K562 (cell line): ENCODE results near the gene PPP2R3B. TPM values are rescaled to one million over a fixed set of nuclear protein-coding genes. Genes with fewer than 3 reads are reported as not detected.

Experiments
- ATAC-seq: fragments of 200-7000 bp; cut with Tn5 transposase; 3 replicates; pipeline ENCODE4 v1.9.1; 2020; ENCODE audit warnings: moderate library complexity
- BruUV-seq: library from RNA; stranded (reverse); fragments of 400-500 nt; replicated peaks from 2 replicates; lab custom pipeline; 2021; lab: Mats Ljungman, UMichigan
- CTCF ChIA-PET: fragments of 300-600 bp; formaldehyde crosslinking; extraction: SDS; loops from one replicate; lab custom pipeline; 2021; ENCODE audit warnings: low intra/inter-chr PET ratio; lab: Yijun Ruan, JAX
- POLR2A ChIA-PET: fragments of 300-600, 350-650 bp; sonication (Branson Sonifier 250); formaldehyde crosslinking; extraction: SDS; loops from one replicate; lab custom pipeline; 2021; ENCODE audit warnings: antibody characterized with exemption, inconsistent platforms; lab: Yijun Ruan, JAX
- DNase-seq, 4 experiments: peaks; one replicate each; pipeline versions ENCODE4 v3.0.0 to v3.0.0-alpha.2; 2011 to 2018; ENCODE audit warnings: low spot score in 3 of 4, mixed read lengths in 3 of 4; ENCODE audit errors: extremely low read depth in 1 of 4
- FAIRE-seq: peaks from 2 replicates; lab custom pipeline; 2011; peaks lifted over from hg19 to GRCh38; lab: Jason Lieb, UNC
- H2AFZ ChIP-seq: 2 replicates; pipeline ENCODE4 v1.6.0; 2011; ENCODE audit warnings: low read depth, low read length, control low read depth, inconsistent platforms
- H3K27ac ChIP-seq: fragments of 200-600 bp; 3 replicates; pipeline ENCODE4 v1.8.0; 2011; ENCODE audit warnings: low read depth, mild to moderate bottlenecking, control low read depth, inconsistent platforms, low read length, moderate library complexity, mixed read lengths; ENCODE audit errors: extremely low read depth
- H3K27me3 ChIP-seq, 2 experiments: fragments of 300-600 bp in 1 of 2; 2 replicates in 1 of 2; 3 replicates in 1 of 2; pipeline versions ENCODE4 v1.6.0 to v1.8.0; 2011; ENCODE audit warnings: inconsistent platforms in 2 of 2, low read length in 2 of 2, mild to moderate bottlenecking in 1 of 2, mixed read lengths in 1 of 2, moderate library complexity in 1 of 2; ENCODE audit not compliant: control insufficient read depth in 2 of 2, insufficient read depth in 2 of 2
- H3K36me3 ChIP-seq: fragments of 300-600 bp; 3 replicates; pipeline ENCODE4 v1.8.0; 2011; ENCODE audit warnings: mild to moderate bottlenecking, low read length, inconsistent platforms; ENCODE audit not compliant: control insufficient read depth, insufficient read depth
- H3K4me1 ChIP-seq, 2 experiments: fragments of 200-600 bp in 1 of 2; replicated peaks in 1 of 2; 2 replicates in 1 of 2; 3 replicates in 1 of 2; pipeline versions ENCODE4 v1.5.1 to v1.8.0; 2011; ENCODE audit warnings: inconsistent platforms in 2 of 2, low read length in 2 of 2, mild to moderate bottlenecking in 1 of 2, mixed read lengths in 1 of 2, moderate library complexity in 1 of 2; ENCODE audit not compliant: control insufficient read depth in 2 of 2, insufficient read depth in 2 of 2
- H3K4me2 ChIP-seq: 2 replicates; pipeline ENCODE4 v1.6.1; 2011; ENCODE audit warnings: low read length, control low read depth, inconsistent platforms, mixed read lengths; ENCODE audit not compliant: insufficient read depth
- H3K4me3 ChIP-seq: fragments of 200-600 bp; sonication (generic), shearing (Covaris generic); 2 replicates; pipeline ENCODE4 v1.5.1; 2016; ENCODE audit warnings: control low read depth, inconsistent platforms
- H3K79me2 ChIP-seq: fragments of 200-600 bp; 3 replicates; pipeline ENCODE4 v1.8.0; 2011; ENCODE audit warnings: low read length, inconsistent platforms; ENCODE audit not compliant: control insufficient read depth, insufficient read depth
- H3K9ac ChIP-seq, 2 experiments: 2 replicates each; pipeline versions ENCODE4 v1.6.0 to v1.6.1; 2011; ENCODE audit warnings: low read depth in 2 of 2, low read length in 2 of 2, control low read depth in 1 of 2, inconsistent platforms in 1 of 2, mild to moderate bottlenecking in 1 of 2, mixed read lengths in 1 of 2; ENCODE audit not compliant: insufficient read depth in 1 of 2
- H3K9me1 ChIP-seq: one replicate; pipeline ENCODE4 v1.6.0; 2011; ENCODE audit warnings: inconsistent platforms, mild to moderate bottlenecking, low read length, moderate library complexity; ENCODE audit not compliant: control insufficient read depth, insufficient read depth
- H3K9me3 ChIP-seq: replicated peaks from 2 replicates; pipeline ENCODE4 v1.5.1; 2011; ENCODE audit warnings: low read depth, low read length, inconsistent platforms; ENCODE audit not compliant: control insufficient read depth, insufficient read depth
- H4K20me1 ChIP-seq: replicated peaks from 2 replicates; pipeline ENCODE4 v1.6.1; 2011; ENCODE audit warnings: low read length, inconsistent platforms, mixed read lengths; ENCODE audit not compliant: control insufficient read depth, insufficient read depth
- ADNP ChIP-seq: fragments of 200-800 bp; sonication (Bioruptor generic); IDR thresholded peaks from 2 replicates; pipeline ENCODE4 v1.6.1; 2016; ENCODE audit warnings: missing genetic modification characterization, missing compliant biosample characterization
- CGGBP1 ChIP-seq: fragments of 250-450 bp; sonication (Bioruptor Pico); IDR thresholded peaks from 2 replicates; pipeline ENCODE4 v1.9.0; 2021; ENCODE audit warnings: mild to moderate bottlenecking
- CHD1 ChIP-seq: fragments of 200-600 bp; sonication (generic); IDR thresholded peaks from one replicate; pipeline ENCODE4 v1.6.1; 2012; ENCODE audit warnings: mild to moderate bottlenecking, moderate library complexity, low read length, inconsistent platforms
- JUN ChIP-seq, 2 experiments: sonication (generic) in 1 of 2; formaldehyde crosslinking in 1 of 2; IDR thresholded peaks; 2 replicates each; pipeline versions ENCODE4 v1.6.1 to v1.8.0; 2012 to 2022; ENCODE audit warnings: borderline replicate concordance in 2 of 2, mild to moderate bottlenecking in 2 of 2, improper control_type of control experiment in 1 of 2, low read depth in 1 of 2, low read length in 1 of 2, missing genetic modification reagents in 1 of 2
- RBM25 ChIP-seq: fragments of 200-400 bp; formaldehyde crosslinking; IDR thresholded peaks from 2 replicates; pipeline ENCODE4 v1.6.1; 2018; ENCODE audit warnings: low read length, low read depth, moderate library complexity; ENCODE audit not compliant: severe bottlenecking
- TEAD2 ChIP-seq: fragments of 450-650 bp; IDR thresholded peaks from 2 replicates; pipeline ENCODE4 v1.6.1; 2016; ENCODE audit warnings: missing genetic modification characterization, control low read depth, missing compliant biosample characterization
- THRB ChIP-seq: fragments of 450-650 bp; formaldehyde crosslinking; conservative IDR thresholded peaks from 2 replicates; pipeline ENCODE4 v1.4.0; 2022; ENCODE audit warnings: mild to moderate bottlenecking, missing genetic modification characterization
- WGBS: fragments of 100-300 bp; shearing (Covaris generic); methylation state at CpG from one replicate; pipeline ENCODE4 v1.1.6; 2016; ENCODE audit warnings: low coverage, mixed read lengths; ENCODE audit not compliant: insufficient coverage; ENCODE audit errors: missing lambda C conversion rate; 5-methylcytosine and 5-hydroxymethylcytosine counted together
- in situ Hi-C: fragments of 300-500 bp; cut with MboI; formaldehyde crosslinking; loops from 4 replicates; pipeline ENCODE4 v1.15.0; 2018; ENCODE audit warnings: inconsistent platforms, mixed read lengths
- intact Hi-C: fragments of 100-400 bp; cut with micrococcal nuclease; formaldehyde crosslinking; loops from 2 replicates; pipeline ENCODE4 v1.14.2; 2022
- polyA plus RNA-seq, 8 experiments: library from polyadenylated mRNA; depleted of rRNA in 4 of 8; stranded (reverse) in 5 of 8; unstranded in 3 of 8; fragments of >200 nt; fragmentation: Nextera tagmentation in 2 of 8; fragmentation: Illumina TruSeq in 1 of 8; extraction: Ambion mirVana in 2 of 8; extraction: Trizol in 1 of 8; gene quantifications; 2 replicates each; pipeline versions ENCODE4 v1.2.1 to v1.2.3, GENCODE V29; 2011 to 2014; ENCODE audit warnings: inconsistent platforms in 1 of 8, missing spikeins in 1 of 8
- total RNA-seq, 7 experiments: library from RNA; depleted of rRNA in 6 of 7; stranded (reverse); fragments of >200 nt in 6 of 7; fragmentation: Illumina TruSeq in 2 of 7; extraction: Trizol in 2 of 7; gene quantifications; 2 replicates each; pipeline versions ENCODE4 v1.2.1 to v1.2.3, GENCODE V29; 2011 to 2021; ENCODE audit warnings: low replicate concordance in 1 of 7

The PPP2R3B gene
- total and polyA plus RNA-seq, 9 of the 15 experiments (the other 6 are each of a cell fraction or from before 2014, with no cell fraction given) = 0.04 to 18.2 (median 8.2) TPM; not detected in 1

- Histone ChIP-seq H2AFZ (no peak overlapping the region), H3K79me2 (no peaks in the 10 kb centered on the region; the same call in 2 of the 3 replicates), H3K9me1 (no peaks in the 10 kb centered on the region), H3K4me3 (no peak overlapping the region)
- DNase-seq = no peak
- no peak for TF ChIP-seq TEAD2 (tag)
- TF ChIP-seq CHD1 = no peak
- TF ChIP-seq RBM25 = no peak
- no peak for TF ChIP-seq JUN (IDR thresholded peaks at IDR 0.05; ENCODE audit: borderline replicate concordance, low read depth, low read length)
- no peak for TF ChIP-seq JUN (CRISPR knock-in tag; IDR thresholded peaks at IDR 0.05; ENCODE audit: borderline replicate concordance)
- TF ChIP-seq ADNP (tag) = no peak
- TF ChIP-seq CGGBP1 (CRISPR knock-in tag) = no peak
- no peak for TF ChIP-seq THRB (CRISPR knock-in tag)
- TF ChIP-seq, all 486 proteins: peak for 0
- POLR2A ChIA-PET = no interaction called here
- no peak overlapping the region for H3K9ac ChIP-seq
- no peaks in the 10 kb centered on the region; the same call in 2 of the 3 replicates for H3K36me3 ChIP-seq
- no peaks in the 10 kb centered on the region for H3K27me3 ChIP-seq
- in situ Hi-C loops = no loop called here
- intact Hi-C loops = no loop called here
- no peak for ATAC-seq
- no peak overlapping the region for H3K4me2 ChIP-seq
- BruUV-seq = no TSS peak
- H3K27ac ChIP-seq = no peak overlapping the region
- no peaks in the 10 kb centered on the region for H4K20me1 ChIP-seq
- no peak for FAIRE-seq
- CTCF ChIA-PET = no interaction called here
- peaks cover 3 to 36% of the 10 kb centered on the region in 2 experiments; a peak in 4 of 5 replicates for H3K4me1 ChIP-seq
- WGBS = 69% methylated on average over 7 of the region's 17 CpGs
- H3K9me3 ChIP-seq = no peaks in the 10 kb centered on the region
Measured at GRCh38 chrX:367866-368265, 18.8 kb downstream of the PPP2R3B start.
